DND-41 (cell line): ENCODE measurements around the gene FAM217A.

Source experiments
- ATAC-seq: fragments of 200-7000 bp; cut with Tn5 transposase; 3 replicates; pipeline ENCODE4 v1.9.1; 2021; ENCODE audit warnings: low read depth; ENCODE audit not compliant: insufficient read depth
- DNase-seq: peaks from one replicate; pipeline ENCODE4 v3.0.0-alpha.2; 2020
- H2AFZ ChIP-seq: 2 replicates; pipeline ENCODE4 v1.6.0; 2012; ENCODE audit warnings: low read depth, low read length
- H3K27ac ChIP-seq: 2 replicates; pipeline ENCODE4 v1.5.1; 2012; ENCODE audit warnings: low read length, inconsistent platforms
- H3K27me3 ChIP-seq: fragments of 200-600 bp; sonication (generic); 2 replicates; pipeline ENCODE4 v1.6.0; 2012; ENCODE audit warnings: low read length, mild to moderate bottlenecking, inconsistent platforms; ENCODE audit not compliant: insufficient read depth, poor library complexity
- H3K36me3 ChIP-seq: 2 replicates; pipeline ENCODE4 v1.5.1; 2012; ENCODE audit warnings: low read length, inconsistent platforms; ENCODE audit not compliant: insufficient read depth
- H3K4me1 ChIP-seq: 2 replicates; pipeline ENCODE4 v1.5.1; 2012; ENCODE audit warnings: mild to moderate bottlenecking, low read length; ENCODE audit not compliant: insufficient read depth
- H3K4me2 ChIP-seq: 2 replicates; pipeline ENCODE4 v1.6.0; 2012; ENCODE audit warnings: mild to moderate bottlenecking, moderate library complexity, low read length, inconsistent platforms; ENCODE audit not compliant: insufficient read depth
- H3K4me3 ChIP-seq, 2 experiments: fragments of 200-600 bp in 1 of 2; shearing (Covaris generic) in 1 of 2; 2 replicates each; pipeline ENCODE4 v1.5.1; 2012 to 2016; ENCODE audit warnings: inconsistent platforms in 2 of 2, low read length in 2 of 2, mild to moderate bottlenecking in 2 of 2, low read depth in 1 of 2, moderate library complexity in 1 of 2
- H3K79me2 ChIP-seq: 2 replicates; pipeline ENCODE4 v1.6.0; 2012; ENCODE audit warnings: low read length, inconsistent platforms; ENCODE audit not compliant: insufficient read depth
- H3K9ac ChIP-seq: 2 replicates; pipeline ENCODE4 v1.6.0; 2012; ENCODE audit warnings: low read depth, mild to moderate bottlenecking, inconsistent platforms, low read length, moderate library complexity
- H3K9me3 ChIP-seq: 2 replicates; pipeline ENCODE4 v1.5.1; 2012; ENCODE audit warnings: low read length, moderate library complexity, mild to moderate bottlenecking, inconsistent platforms; ENCODE audit not compliant: insufficient read depth, severe bottlenecking
- H4K20me1 ChIP-seq: 2 replicates; pipeline ENCODE4 v1.6.0; 2012; ENCODE audit warnings: low read length; ENCODE audit not compliant: insufficient read depth
- CTCF ChIP-seq: IDR thresholded peaks from 2 replicates; pipeline ENCODE4 v1.5.1; 2012; ENCODE audit warnings: borderline replicate concordance, low read length, moderate library complexity, mild to moderate bottlenecking; ENCODE audit not compliant: poor library complexity, severe bottlenecking; ENCODE audit errors: extremely low read depth
- EZH2 ChIP-seq: IDR thresholded peaks from 3 replicates; pipeline ENCODE4 v1.6.1; 2012; ENCODE audit warnings: borderline replicate concordance, low read depth, mild to moderate bottlenecking, moderate library complexity, low read length, inconsistent platforms; ENCODE audit not compliant: severe bottlenecking

Gene FAM217A

GRCh38 chr6:4088704-4089103 lies 9.8 kb upstream of the FAM217A start:
- H3K4me2 ChIP-seq, result no peak overlapping the region
- H3K9ac ChIP-seq, result no peak overlapping the region
- no peaks in the 10 kb centered on the region for H3K9me3 ChIP-seq
- H3K79me2 ChIP-seq, result no peaks in the 10 kb centered on the region
- no peak overlapping the region for H3K27ac ChIP-seq
- no peaks in the 10 kb centered on the region for H3K36me3 ChIP-seq
- TF ChIP-seq EZH2, result no peak
- no peak for TF ChIP-seq CTCF
- no peak overlapping the region for H3K4me3 ChIP-seq
- no peak overlapping the region for H2AFZ ChIP-seq
- no peak for DNase-seq
- no peak for ATAC-seq
- no peaks in the 10 kb centered on the region for H3K4me1 ChIP-seq
- peaks cover 4% of the 10 kb centered on the region for H3K27me3 ChIP-seq
- no peaks in the 10 kb centered on the region for H4K20me1 ChIP-seq

DNA sequence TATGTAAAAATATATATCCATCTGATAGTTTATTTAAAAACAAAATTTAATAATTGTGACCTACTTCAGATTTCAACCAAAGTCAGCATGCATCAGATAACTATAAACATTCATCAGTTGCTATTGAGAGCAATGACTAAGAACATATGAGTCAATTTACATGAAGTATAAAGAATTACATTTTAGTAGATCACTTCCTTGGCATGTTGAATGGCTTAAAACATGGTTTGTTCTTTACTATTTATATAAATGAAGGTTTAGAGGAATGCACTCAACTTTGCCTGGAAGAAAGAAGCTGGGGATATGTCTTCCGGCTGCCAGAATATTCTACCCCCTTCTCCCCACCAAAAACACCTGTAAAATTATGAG lies 6.4 kb upstream of the FAM217A start:
- TF ChIP-seq EZH2, result no peak
- H3K4me1 ChIP-seq, result no peaks in the 10 kb centered on the region
- ATAC-seq (no peak), DNase-seq (no peak)
- H3K9ac ChIP-seq, result no peak overlapping the region
- H3K4me3 ChIP-seq, result no peak overlapping the region
- H3K9me3 ChIP-seq, result no peaks in the 10 kb centered on the region
- no peak overlapping the region for H3K4me2 ChIP-seq
- H3K27me3 ChIP-seq, result peaks cover 4% of the 10 kb centered on the region
- H4K20me1 ChIP-seq, result no peaks in the 10 kb centered on the region
- H2AFZ ChIP-seq, result no peak overlapping the region
- no peaks in the 10 kb centered on the region for H3K36me3 ChIP-seq
- H3K27ac ChIP-seq, result no peak overlapping the region
- no peaks in the 10 kb centered on the region for H3K79me2 ChIP-seq

- H3K9ac ChIP-seq, result no peak overlapping the region
- no peak for TF ChIP-seq EZH2
- no peak for TF ChIP-seq CTCF
- peaks cover 4% of the 10 kb centered on the region for H3K27me3 ChIP-seq
- DNase-seq, result no peak
- ATAC-seq, result no peak
- no peaks in the 10 kb centered on the region for H3K79me2 ChIP-seq
- no peaks in the 10 kb centered on the region for H3K4me1 ChIP-seq
- no peak overlapping the region for H3K4me2 ChIP-seq
- no peaks in the 10 kb centered on the region for H4K20me1 ChIP-seq
- H2AFZ ChIP-seq, result no peak overlapping the region
- H3K36me3 ChIP-seq, result no peaks in the 10 kb centered on the region
- no peak overlapping the region for H3K4me3 ChIP-seq
- no peaks in the 10 kb centered on the region for H3K9me3 ChIP-seq
- H3K27ac ChIP-seq, result no peak overlapping the region
These were observed 5.8 kb upstream of the FAM217A start for GRCh38 chr6:4084444-4085331.

GRCh38 chr6:4074478-4075235 lies 4.3 kb downstream of the FAM217A start:
- H3K4me2 ChIP-seq, result no peak overlapping the region
- no peaks in the 10 kb centered on the region for H3K79me2 ChIP-seq
- H3K27ac ChIP-seq, result no peak overlapping the region
- H3K27me3 ChIP-seq, result no peaks in the 10 kb centered on the region
- ATAC-seq (no peak), DNase-seq (no peak)
- no peak overlapping the region for H3K4me3 ChIP-seq
- no peaks in the 10 kb centered on the region for H3K9me3 ChIP-seq
- TF ChIP-seq CTCF (no peak), EZH2 (no peak)
- no peak overlapping the region for H2AFZ ChIP-seq
- H3K36me3 ChIP-seq, result no peaks in the 10 kb centered on the region
- H3K9ac ChIP-seq, result no peak overlapping the region
- no peaks in the 10 kb centered on the region for H4K20me1 ChIP-seq
- no peaks in the 10 kb centered on the region for H3K4me1 ChIP-seq
